HCEC 1CT (cell line): ENCODE data around the gene WWC1.
"Not testable (repeated sequence)": the region's sequence is repeated elsewhere in the genome, so short reads cannot be mapped to it uniquely, and the experiment has no call there.

Source experiments
- DNase-seq: peaks from one replicate; pipeline ENCODE4 v3.0.0-alpha.2; 2017

The WWC1 gene

DNA sequence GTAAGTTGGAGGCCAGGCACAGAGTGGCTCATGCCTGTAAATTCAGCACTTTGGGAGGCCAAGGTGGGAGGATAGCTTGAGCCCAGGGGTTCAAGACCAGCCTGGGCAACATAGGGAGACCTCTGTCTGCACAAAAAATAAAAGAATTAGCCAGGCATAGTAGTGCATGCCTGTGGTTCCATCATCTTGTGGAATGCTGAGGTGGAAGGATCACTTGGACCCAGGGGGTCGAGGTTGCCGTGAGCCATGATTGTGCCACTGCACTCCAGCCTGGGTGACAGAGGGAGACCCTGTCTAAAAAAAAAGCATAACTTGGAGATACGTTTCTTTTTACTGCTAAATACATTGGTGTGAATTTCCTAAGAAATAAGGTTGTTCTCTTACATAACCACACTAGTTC, 19.1 kb downstream of the WWC1 start:
- DNase-seq: not testable (repeated sequence)

DNA sequence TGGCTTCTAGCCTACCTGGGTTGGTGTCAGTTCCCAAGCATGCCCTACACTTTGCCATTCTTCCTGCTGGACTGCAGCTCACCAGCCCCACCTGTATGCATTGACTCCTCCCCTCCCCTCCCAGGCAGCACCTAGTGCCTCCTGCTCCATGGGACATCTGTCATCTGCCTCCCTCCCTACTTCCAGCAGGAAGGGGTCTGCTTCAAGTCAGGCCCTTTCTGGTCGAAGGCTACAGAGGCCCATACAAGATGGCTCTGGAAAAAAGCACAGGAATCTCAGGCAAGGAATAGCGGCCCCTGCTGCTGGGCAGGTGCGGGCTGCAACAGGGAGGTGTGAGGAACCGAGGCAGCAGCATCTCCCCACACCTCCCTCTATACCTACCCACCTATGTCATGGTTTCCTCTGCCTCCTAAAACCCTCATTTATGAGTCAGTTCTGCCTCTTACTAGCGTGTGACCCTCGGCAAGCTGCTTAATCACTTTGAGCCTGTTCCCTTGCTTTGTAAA, 19.7 kb downstream of the WWC1 start:
- no peak for DNase-seq

DNA sequence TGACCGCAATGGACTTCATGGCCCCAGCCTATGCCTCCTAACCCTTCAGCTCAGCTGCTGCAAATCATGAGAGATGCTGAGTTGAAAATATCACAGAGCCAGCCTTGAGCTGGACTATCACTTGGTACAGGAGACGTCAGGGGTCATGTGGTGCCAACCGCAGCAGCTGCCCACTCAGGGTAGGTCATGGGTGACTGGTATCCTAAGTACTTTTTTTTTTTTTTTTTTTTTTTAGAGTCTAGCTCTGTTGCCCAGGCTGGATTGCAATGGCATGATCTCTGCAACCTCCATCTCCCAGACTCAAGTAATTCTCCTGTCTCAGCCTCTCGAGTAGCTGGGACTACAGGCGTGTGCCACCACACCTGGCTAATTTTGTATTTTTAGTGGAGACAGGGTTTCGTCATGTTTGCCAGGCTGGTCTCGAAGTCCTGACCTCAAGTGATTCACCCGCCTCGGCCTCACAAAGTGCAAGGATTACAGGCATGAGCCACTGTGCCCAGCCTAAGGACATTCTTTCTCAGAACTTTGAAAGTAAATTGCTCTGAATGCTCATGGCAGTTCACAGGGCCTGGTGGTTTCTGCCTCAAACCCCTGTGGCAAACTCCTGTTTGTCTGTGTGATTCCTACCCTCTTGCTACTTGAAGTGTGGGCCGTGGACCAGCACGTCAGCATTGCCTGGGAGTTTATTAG, 21.3 kb downstream of the WWC1 start:
- peak; percentile 38 for DNase-seq

DNA sequence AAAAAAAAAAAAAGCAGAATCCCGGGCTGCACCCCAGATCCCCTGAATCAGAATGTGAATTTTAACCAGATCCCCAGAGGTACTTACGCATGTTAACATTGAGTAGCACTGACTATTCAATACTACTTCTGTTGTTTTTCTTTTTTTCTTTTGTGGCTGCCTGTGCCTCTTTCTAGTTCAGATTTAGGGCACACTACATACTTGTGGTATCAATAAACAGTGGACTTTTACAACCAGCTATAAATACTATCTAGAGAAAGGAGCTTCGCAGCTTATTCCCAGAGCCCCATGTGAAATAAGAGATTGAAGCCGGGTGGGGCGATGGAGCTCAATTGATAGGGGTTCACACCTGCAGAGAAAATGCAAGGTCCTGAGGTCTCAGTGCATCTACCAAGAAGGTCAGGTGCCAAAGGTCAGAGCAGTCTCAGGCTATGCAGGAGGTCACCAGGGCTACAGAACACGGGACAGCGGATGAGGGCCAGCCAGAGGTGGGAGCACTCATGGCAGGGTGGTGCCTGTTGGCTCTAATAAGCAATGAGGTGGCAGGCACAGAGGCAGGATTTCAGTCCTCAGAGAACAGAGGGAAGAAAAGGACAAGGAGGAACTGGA, 22.3 kb downstream of the WWC1 start:
- DNase-seq: no peak

DNA sequence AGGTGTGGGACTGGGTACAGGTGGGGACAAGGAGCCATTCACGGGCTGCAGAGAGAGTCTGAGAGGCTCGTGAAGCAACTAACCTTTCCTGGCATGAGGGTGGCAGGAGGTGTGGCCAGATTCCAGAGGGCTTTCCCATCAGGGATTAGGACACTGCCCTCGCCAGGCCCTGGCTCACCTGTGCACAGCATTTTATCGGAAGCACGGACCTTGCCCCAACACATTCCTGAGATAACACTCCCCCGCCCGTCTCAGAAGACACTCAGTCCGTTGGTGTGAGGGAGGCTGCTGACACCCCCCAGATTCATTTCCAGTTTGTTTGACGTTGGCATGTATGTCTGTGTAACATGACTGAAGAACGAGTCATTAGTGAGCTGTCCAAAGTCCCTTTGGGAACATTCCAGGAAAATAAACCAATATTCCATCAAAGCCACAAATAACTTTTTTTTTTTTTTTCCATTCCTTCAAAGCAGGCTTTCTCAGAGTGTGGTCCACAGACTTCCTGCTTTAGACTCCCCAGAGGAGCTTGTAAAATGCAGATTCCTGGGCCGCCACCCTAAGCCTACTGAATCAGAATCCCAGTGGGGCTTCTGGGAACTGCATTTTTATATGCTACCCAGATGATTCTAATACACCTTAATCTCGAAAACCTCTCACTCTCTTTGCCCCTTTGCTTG, 23.4 kb downstream of the WWC1 start:
- DNase-seq: peak; percentile 92

DNA sequence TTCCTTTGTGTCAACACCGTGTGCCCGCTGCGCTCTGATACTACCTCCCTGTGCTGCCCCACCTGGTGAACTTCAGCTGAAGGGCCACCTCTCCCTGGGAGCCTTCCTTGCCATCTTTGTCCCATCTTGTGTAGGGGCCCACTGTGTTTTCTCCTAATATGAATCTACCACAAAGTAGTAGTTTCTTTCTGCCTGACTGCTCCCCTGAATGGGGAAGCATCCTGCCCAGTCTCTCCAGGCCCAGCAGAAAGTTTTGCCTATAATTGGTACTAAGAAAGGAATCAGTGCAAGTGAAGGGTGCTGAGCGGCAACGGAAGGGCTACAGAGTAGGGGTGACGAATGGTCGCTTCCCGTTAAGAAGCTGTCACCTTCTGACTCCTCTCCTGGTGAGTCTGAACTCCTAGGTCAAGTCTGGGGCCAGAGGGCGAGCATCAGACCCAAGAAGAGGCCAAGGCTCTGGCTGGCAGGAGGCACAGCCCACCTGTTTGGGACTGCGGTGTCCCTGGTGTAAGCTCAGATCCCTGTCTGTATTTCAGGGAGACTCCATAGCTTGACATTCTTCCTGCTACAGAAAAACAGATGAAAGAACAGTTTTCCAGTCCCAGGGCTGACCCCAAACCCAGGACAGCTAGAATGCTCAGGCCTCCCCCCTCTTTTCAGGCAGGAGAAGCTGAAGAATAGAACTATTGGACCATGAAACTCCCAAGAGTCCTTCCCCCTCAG, 24.1 kb downstream of the WWC1 start:
- no peak for DNase-seq

DNA sequence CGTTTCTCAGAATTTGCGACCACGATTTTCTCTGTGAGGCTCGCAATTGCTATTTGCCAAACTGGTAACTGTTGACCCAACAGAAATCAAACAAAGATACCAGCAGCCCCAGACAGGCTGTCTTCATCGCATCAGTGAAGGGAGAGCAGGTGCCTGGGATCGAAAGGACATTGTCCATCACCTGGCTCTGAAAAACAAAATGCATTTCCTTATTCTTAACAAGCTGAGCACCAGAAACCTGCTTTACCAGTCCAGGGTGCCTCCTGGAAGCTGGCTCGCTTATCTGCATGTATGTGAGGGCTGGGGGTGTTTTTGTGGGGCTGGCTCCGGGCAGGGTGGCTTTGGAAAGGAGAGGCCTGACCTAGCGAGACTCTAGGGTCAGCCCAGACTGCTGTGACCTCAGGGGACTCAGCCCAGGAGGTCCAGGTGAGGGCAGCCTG, 24.7 kb downstream of the WWC1 start:
- DNase-seq: no peak

DNA sequence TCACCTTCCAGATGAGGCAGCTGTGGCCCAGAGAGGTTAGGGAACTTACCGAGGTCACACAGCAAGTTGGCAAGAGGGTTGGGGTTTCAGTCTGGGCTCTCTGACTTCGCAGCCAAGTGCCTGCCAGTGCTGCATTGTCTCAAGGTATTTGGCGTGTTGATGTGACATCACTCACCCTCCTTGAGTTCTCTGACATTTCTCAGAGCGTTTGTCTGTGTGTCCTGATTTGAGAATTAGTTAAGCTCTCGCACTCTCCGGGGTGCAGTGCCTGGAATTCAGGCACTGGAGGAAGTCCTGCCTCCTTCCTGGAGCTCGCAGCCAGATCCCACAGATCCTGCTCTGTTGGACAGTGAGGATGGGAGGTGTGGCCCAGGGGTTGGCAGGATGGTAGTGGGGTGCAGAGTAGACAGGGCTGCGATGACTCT, 25.7 kb downstream of the WWC1 start:
- DNase-seq: no peak

DNA sequence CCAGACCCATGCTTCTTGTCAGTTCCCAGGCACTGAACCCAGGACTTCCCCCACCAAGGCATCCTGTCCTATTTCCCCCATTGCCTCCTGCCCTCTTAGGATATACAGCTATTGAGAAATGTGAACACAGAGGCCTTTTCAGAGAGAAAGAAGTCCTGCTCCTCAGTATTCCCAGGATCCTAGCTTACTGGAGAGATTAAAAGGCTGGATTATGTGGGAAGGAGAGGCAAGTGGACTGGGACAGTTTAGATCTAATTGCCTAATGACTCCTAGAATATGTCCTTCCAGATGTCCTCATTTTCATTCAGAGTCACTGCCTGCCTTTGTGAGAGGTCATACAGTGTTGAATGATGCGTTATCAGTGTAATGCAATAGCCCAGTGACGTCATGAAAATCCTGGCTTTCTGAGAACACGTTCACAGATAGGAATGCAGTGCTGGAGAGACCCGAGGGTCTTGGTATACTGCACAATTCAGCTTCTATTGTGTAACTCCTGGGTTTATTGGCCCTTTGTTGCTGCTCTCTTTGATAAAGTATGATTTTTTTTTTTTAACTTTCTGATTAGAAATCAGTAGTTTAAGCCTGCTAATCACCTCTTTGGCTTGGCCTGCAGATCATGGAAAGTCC, 26.2 kb downstream of the WWC1 start:
- peak; percentile 89 for DNase-seq

DNA sequence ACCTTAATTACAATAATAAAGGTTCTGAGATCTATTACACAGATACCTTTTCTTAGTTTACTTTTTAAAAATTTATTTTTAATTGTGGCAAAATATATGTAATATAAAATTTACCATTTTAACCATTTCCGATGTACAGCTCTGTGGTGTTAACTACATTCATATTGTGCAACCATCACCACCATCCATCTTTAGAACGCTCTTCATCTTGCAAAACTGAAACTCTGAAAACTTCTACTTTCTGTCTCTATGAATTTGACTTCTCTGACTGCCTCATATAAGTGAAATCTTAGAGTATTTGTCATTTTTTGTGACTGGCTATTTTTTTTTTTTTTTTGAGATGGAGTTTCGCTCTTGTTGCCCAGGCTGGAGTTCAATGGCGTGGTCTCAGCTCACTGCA, 26.8 kb downstream of the WWC1 start:
- DNase-seq: no peak

DNA sequence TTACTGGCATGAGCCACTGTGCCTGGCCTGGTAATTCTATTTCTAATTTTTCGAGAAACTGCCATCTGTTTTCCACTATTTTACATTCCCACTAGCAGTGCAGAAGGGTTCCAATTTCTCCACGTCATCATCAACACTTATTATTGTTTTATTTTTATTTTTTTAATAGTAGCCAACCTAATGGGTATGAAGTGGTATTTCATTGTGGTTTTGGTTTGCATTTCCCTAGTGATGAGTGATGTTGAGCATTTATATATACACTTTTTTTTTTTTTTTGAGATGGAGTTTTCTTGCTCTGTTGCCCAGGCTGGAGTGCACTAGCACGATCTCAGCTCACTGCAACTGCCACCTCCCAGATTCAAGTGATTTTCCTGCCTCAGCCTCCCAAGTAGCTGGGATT, 28.3 kb downstream of the WWC1 start:
- DNase-seq: no peak

DNA sequence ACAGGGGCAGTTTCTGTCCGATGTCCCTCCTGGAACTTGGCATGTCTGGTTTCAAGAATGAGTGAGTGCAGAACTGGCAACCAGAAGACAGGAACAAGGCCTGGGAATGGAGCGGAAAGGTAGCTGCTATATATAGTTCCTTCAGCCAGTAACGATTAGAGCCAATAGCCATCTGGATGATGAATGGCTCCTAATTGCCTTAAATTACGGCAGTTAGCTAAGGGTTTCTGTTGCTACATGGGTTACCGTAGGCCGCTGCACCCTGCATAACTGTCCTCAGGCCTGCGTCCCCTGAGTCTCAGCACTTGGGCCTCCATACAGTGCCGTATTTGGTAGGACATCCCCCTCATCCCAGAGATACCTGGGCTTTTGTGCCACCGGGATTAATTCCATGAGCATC, 29.4 kb downstream of the WWC1 start:
- DNase-seq: no peak

DNA sequence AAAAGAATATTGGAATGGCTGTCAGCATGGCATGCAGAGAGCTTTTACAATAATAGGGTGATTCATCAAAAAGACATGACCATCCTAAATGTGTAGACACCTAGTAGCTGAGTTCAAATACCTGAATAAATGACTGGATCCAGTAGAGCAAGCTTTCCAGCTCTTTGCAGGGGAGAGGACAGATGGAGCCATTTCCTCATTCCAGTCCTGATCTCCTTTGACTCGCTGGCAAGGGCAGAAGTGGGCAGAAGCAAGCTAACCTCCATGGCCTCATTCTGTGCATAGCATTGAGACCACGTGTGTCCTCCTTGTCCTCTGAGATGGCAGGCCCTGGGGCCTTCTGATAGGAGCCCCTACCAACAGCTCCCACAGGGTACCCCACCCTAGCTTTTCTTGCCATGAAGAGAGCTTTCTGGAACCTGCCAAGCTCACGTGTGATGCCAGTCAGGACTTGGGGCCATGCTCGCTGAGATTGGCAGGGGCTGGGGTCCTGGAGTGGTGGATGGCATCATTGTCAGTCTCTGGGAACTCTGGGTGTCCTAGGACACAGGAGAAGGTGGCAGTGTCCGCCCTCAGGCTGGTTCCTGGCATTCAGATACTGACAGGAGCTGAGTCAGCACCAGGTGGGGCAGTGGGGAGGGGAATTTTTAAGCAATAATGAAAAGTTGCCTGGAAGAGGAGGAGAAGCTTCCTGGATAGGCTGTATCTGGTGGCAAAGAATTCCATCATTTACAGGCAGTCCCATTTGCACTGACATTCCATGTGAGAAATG, 33.6 kb downstream of the WWC1 start:
- DNase-seq: peak; percentile 39

DNA sequence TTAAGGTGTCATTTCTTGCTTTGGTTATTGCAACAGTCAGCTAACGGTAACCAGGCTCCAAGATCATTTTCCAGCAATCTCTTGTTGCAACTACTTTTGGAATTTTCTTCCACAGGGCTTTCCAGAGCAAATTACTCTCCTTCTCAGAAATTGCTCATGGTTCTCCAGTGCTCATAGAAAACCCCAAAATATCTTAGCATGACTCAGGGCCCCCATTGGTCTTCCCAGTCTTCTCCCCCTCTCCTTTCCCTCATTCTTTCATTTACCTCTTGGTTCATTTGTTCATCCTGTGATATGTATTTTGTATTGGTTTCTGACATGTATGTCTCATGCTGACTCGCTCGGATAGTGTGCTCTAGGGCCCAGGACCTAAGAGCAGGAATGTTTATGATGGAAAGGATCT, 35.6 kb downstream of the WWC1 start:
- DNase-seq: peak; percentile 37

DNA sequence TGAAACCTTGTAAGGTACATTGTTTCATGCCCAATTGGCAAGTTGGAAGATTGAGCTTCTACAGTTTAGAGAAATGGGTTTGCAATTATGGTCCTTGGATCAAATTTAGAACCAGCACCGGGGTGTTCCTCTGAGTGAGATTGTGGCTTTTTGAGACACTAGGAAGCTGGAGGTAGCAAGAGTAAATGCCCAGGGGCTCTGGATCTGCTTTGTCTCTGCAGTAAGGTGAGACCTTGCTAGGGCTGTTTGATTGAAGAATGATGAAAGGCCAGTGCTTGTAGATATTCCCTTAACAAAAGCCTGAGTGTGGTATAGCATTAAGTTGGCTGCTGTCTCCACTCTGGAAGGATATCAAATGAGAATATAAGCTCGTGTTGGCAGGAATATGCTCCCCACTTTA, 36.0 kb downstream of the WWC1 start:
- no peak for DNase-seq

DNA sequence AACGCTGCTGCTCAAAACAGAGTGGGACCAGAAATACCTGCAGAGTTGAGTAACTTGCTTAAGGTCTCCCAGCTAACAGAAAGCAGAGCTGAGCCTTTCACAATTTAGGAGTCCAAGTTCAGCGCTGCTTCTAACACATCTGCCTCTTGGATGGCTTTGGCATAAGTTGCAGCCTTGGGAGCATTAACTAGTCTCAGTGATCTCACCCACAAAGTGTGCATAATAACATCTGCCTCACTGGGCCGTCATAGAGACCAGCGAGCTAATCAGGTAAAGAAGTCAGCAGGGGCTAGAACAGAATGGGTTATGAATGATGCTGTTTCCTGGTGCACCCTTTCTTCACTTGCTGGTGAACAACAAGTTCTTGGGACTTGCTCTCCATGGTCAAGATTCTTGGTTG, 36.5 kb downstream of the WWC1 start:
- peak; percentile 34 for DNase-seq

DNA sequence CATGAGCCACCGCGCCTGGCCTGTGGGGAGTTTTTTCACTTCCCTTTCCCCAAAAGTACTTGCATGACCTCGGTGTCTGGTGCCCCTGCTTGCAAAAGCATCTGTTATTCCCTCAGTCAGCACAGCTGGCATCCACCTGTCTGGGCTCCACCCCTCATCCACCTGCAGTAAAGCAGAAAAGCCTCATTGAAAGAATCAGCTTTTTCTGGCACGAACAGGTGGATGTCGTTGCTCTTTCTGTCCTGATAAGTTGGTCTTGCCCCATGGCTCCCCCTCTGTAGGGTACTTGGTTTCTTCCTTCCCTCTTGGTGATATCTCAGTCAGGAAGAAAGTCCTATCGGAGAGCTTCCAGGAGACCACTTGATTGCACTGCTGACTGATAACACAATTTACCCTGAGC, 37.4 kb downstream of the WWC1 start:
- DNase-seq: no peak

DNA sequence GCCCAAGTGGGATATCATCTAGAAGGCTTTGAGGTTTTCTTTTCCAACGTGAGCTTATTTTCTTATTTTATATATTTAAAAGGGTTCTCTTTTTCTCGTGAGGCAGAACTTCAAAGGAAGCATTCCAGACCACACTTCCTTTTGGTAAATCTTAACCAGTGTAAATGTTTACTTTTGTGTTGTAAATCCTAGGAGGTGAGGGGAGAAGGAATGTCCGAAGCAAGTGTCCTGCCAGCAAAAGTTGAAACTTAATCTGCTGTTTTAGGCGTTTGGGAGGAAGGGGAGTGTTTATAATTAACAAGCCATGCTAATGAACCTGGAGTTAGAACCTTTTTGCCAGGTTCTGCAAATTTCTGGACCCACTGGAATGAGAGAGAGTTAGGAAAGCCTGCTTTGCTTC, 37.9 kb downstream of the WWC1 start:
- DNase-seq: no peak

DNA sequence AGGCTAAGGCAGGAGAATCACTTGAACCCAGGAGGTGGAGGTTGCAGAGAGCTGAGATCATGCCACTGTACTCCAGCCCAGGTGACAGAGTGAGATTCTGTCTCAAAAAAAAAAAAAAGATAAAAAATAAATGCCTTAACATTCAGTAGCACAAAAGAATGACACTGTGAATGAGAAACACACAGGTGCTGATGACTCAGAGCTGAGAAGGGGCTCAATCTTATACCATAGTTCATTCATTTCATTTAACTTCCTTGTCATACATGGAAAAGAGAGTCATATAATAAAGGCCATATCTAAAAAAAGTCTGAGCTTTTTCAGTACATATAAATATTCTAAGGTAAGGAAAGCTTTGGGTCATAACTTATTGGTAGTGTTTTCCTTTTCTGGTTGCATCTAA, 40.6 kb downstream of the WWC1 start:
- no peak for DNase-seq

DNA sequence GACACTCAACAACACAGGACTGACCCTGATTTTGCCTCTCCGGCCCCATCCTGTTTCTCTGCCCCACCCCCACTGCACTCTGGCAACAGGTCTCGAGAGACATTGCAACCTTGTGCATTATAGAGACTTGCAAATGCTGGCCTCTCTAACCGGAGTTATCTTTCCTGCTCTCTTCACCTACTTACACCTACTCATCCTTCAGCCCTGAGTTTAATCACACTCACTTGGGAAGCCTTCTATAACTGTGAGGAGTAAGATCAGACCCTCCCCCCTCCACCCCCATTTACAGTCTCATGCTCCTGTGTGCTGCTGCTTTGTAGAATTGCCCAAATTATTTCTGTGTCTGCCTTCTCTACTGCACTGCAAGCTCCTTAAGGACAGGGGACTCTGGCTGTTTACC, 42.8 kb downstream of the WWC1 start:
- DNase-seq: no peak

DNA sequence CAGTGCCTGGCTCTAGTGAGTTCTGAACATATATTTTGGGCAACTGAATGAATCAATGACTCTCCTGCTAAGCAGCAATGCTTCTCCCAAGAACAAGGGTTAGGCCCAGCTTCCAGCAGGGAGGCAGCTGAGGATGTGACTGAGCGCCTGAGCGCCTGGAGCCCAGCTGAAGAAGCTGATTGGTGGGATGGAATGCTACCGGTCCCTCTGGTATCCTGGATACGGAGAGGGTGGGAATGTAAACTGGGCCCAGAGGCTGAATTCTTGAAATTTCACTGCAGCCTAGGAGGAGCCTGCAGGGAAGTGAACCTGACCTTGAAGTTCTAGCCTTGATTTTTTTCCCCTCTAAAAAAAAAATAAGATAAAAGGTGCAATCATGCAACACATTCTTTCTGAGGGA, 43.2 kb downstream of the WWC1 start:
- peak; percentile 40 for DNase-seq

DNA sequence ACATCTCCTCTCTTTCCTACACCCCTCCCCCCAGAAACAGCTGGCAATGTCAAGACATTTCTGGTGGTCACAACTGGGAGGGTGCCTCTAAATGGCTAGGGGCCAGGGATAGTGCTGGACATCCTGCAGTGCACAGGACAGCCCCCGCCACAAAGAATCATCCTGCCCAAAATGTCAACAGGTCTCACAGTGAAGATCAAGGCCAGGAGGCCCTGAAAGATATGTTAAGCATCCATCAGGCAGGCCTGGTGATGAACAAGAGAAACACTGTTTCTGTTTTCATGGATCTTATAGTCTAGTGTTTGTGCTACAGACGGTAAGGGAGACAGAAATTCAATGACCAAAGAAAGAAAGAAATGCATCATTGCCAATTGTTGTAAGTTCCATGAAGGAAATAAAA, 45.9 kb downstream of the WWC1 start:
- DNase-seq: no peak
